Measurements from ENCODE around the gene IYD. TPM values are rescaled to one million over a fixed set of nuclear protein-coding genes. Genes with fewer than 3 reads are reported as not detected.

Gene IYD
- total RNA-seq, 2 donors from 2014 or later, result not detected

- intact Hi-C loops (cut with DNase I), result no loop called here
Measured at GRCh38 chr6:150452428-150453243, 83.8 kb downstream of the IYD start.

GRCh38 chr6:150453357-150453756 lies 84.5 kb downstream of the IYD start:
- no peak for DNase-seq (ENCODE audit: low spot score)
- intact Hi-C loops (cut with DNase I), result no loop called here

More at GRCh38 chr6:150452428-150453243, 83.8 kb downstream of the IYD start:
- DNase-seq (ENCODE audit: low spot score), result no peak

Other genes with a start within 250 kb of the IYD start
- 1 to 10 TPM in 1 of 2 donors, not detected in 1; 1.2 TPM for gene PPP1R14C, start 226.0 kb upstream of the IYD start, total RNA-seq
- gene PLEKHG1, start 230.9 kb downstream of the IYD start, total RNA-seq, result 10 to 100 TPM; 23.0 to 27.9 TPM